Measurements from ENCODE around the gene FAM184B.

- TF ChIP-seq MXI1 (IDR thresholded peaks at IDR 0.05; ENCODE audit: borderline replicate concordance, low read depth, low read length) (no peak), POLR2A (IDR thresholded peaks at IDR 0.05; ENCODE audit: low read depth, low read length) (no peak), RAD21 (IDR thresholded peaks at IDR 0.05; ENCODE audit: low read length) (no peak)
Measured at GRCh38 chr4:17580969-17581368, 200.5 kb downstream of the FAM184B start.
